Gastroesophageal sphincter (tissue), 4 donors: ENCODE measurements around the gene ERBB4. TPM values are rescaled to one million over a fixed set of nuclear protein-coding genes. Genes with fewer than 3 reads are reported as not detected.

Source experiments
- ATAC-seq: fragments of 150-250 bp; one replicate; pipeline ENCODE4 v1.9.1; 2016; ENCODE audit warnings: mild to moderate bottlenecking, moderate library complexity
- H3K27ac ChIP-seq, 4 donors: fragments of 200-600 bp; sonication (generic) in 3 of 4; 1 replicate in 3 of 4; 2 replicates in 1 of 4; pipeline ENCODE4 v1.5.1; 2016 to 2019
- H3K27me3 ChIP-seq: fragments of 200-600 bp; sonication (generic); one replicate; pipeline ENCODE4 v1.5.1; 2019
- H3K36me3 ChIP-seq, 2 donors: fragments of 200-600 bp; sonication (generic); one replicate each; pipeline ENCODE4 v1.5.1; 2019; ENCODE audit warnings: control low read depth in 1 of 2
- H3K4me1 ChIP-seq, 3 donors: fragments of 200-600 bp; sonication (generic); 1 replicate in 2 of 3; 2 replicates in 1 of 3; pipeline ENCODE4 v1.5.1; 2016 to 2019; ENCODE audit warnings: control low read depth in 2 of 3
- H3K4me3 ChIP-seq, 2 donors: fragments of 200-600 bp; sonication (generic); one replicate each; pipeline ENCODE4 v1.5.1; 2019; ENCODE audit warnings: mild to moderate bottlenecking in 1 of 2, moderate library complexity in 1 of 2
- H3K9me3 ChIP-seq, 3 donors: fragments of 200-600 bp; sonication (generic); one replicate each; pipeline ENCODE4 v1.5.1; 2017 to 2019; ENCODE audit warnings: control low read depth in 2 of 3
- CTCF ChIP-seq, 4 experiments: fragments of 200-600 bp in 2 of 4; fragments of 450-650 bp in 2 of 4; sonication (generic) in 1 of 4; IDR thresholded peaks; one replicate each; pipeline ENCODE4 v1.5.1; 2017 to 2019; ENCODE audit warnings: antibody characterized with exemption in 4 of 4, mild to moderate bottlenecking in 2 of 4, moderate library complexity in 2 of 4
- EP300 ChIP-seq: sonication (generic); formaldehyde crosslinking; IDR thresholded peaks from one replicate; pipeline ENCODE4 v1.6.1; 2017; ENCODE audit warnings: antibody characterized with exemption, mild to moderate bottlenecking
- POLR2A ChIP-seq, 2 donors: fragments of 450-650 bp; IDR thresholded peaks; one replicate each; pipeline ENCODE4 v1.6.1; 2017; ENCODE audit warnings: antibody characterized with exemption in 2 of 2, mild to moderate bottlenecking in 2 of 2, moderate library complexity in 1 of 2
- POLR2AphosphoS5 ChIP-seq: sonication (generic); formaldehyde crosslinking; IDR thresholded peaks from one replicate; pipeline ENCODE4 v1.6.1; 2017; ENCODE audit warnings: antibody characterized with exemption
- WGBS, 2 donors: methylation state at CpG; one replicate each; pipeline ENCODE4 v1.1.5; 2018; ENCODE audit warnings: low coverage in 1 of 2; 5-methylcytosine and 5-hydroxymethylcytosine counted together
- small RNA-seq, 4 donors: library from RNA; depleted of rRNA; stranded (forward); fragments of <200 nt; gene quantifications; one replicate each; pipeline ENCODE3, GENCODE V24; 2016
- total RNA-seq, 4 donors: library from RNA; depleted of rRNA; stranded (reverse); fragments of >200 nt; gene quantifications; one replicate each; pipeline ENCODE4 v1.1.0, GENCODE V29; 2016

ERBB4 gene
- total RNA-seq, 4 donors from 2014 or later: 0.16 to 0.92 (median 0.50) TPM

- H3K4me3 ChIP-seq: no peak overlapping the region
- H3K27me3 ChIP-seq: no peaks in the 10 kb centered on the region
- no peaks in the 10 kb centered on the region for H3K36me3 ChIP-seq
- no peak overlapping the region for H3K27ac ChIP-seq
- no peaks in the 10 kb centered on the region for H3K4me1 ChIP-seq
- TF ChIP-seq CTCF (IDR thresholded peaks at IDR 0.05) (no peak), POLR2AphosphoS5 (no peak), EP300 (no peak), POLR2A (IDR thresholded peaks at IDR 0.05) (no peak)
- ATAC-seq: no peak
- no peaks in the 10 kb centered on the region for H3K9me3 ChIP-seq
- WGBS, 2 donors: 75 to 90% methylated on average over 3 to 4 of the region's 10 CpGs
These were observed 1208.7 kb downstream of the ERBB4 start for GRCh38 chr2:211329882-211330281.

- H3K4me3 ChIP-seq: no peak overlapping the region
- H3K27me3 ChIP-seq: no peaks in the 10 kb centered on the region
- H3K27ac ChIP-seq: no peak overlapping the region
- ATAC-seq: no peak
- no peaks in the 10 kb centered on the region for H3K36me3 ChIP-seq
- no peaks in the 10 kb centered on the region for H3K4me1 ChIP-seq
- no peaks in the 10 kb centered on the region for H3K9me3 ChIP-seq
- TF ChIP-seq POLR2A (IDR thresholded peaks at IDR 0.05): no peak
- 81 to 82% methylated on average over 4 of the region's 4 CpGs for WGBS, 2 donors
These were observed 1209.2 kb downstream of the ERBB4 start for GRCh38 chr2:211329421-211329820.

- Histone ChIP-seq H3K4me3 (no peak overlapping the region), H3K36me3 (no peaks in the 10 kb centered on the region), H3K27me3 (no peaks in the 10 kb centered on the region), H3K4me1 (no peaks in the 10 kb centered on the region), H3K27ac (no peak overlapping the region), H3K9me3 (peaks cover 0 to 8% (median 0%) of the 10 kb centered on the region in 3 donors)
- ATAC-seq: no peak
- TF ChIP-seq POLR2A (IDR thresholded peaks at IDR 0.05): no peak
- TF ChIP-seq EP300: no peak
- TF ChIP-seq CTCF (IDR thresholded peaks at IDR 0.05): no peak
- no peak for TF ChIP-seq POLR2AphosphoS5
- 88% methylated on average over 2 of the region's 2 CpGs; no CpG with 5 or more reads in 1 of the 2 donors for WGBS, 2 donors
These were observed 1210.5 kb downstream of the ERBB4 start for GRCh38 chr2:211328126-211328525.

Small RNA genes lying within 50 kb of the gene (small RNA-seq; reads per million reads assigned to genes)
- gene MIR548F2 (0 reads per million in 4 donors), gene RNA5SP119 (0 to 0.27 (median 0.12) reads per million in 4 donors)
